ENCODE measurements around the gene KATNB1.

GRCh38 chr16:57734308-57734924 is 1.2 kb upstream of the KATNB1 start:
- TF ChIP-seq CTCF (IDR thresholded peaks at IDR 0.05) (no peak), EZH2phosphoT487 (IDR thresholded peaks at IDR 0.05) (no peak), EZH2 (IDR thresholded peaks at IDR 0.05) (no peak)

Measured in neural progenitor cell (in vitro differentiated cells).